GM19438 (cell line): ENCODE measurements around the gene CIB4.

Source experiments
- ATAC-seq: cut with Tn5 transposase; IDR thresholded peaks from one replicate; pipeline ENCODE4 v1.9.1; 2021; ENCODE audit warnings: low read depth; ENCODE audit not compliant: unreplicated experiment

The CIB4 gene

DNA sequence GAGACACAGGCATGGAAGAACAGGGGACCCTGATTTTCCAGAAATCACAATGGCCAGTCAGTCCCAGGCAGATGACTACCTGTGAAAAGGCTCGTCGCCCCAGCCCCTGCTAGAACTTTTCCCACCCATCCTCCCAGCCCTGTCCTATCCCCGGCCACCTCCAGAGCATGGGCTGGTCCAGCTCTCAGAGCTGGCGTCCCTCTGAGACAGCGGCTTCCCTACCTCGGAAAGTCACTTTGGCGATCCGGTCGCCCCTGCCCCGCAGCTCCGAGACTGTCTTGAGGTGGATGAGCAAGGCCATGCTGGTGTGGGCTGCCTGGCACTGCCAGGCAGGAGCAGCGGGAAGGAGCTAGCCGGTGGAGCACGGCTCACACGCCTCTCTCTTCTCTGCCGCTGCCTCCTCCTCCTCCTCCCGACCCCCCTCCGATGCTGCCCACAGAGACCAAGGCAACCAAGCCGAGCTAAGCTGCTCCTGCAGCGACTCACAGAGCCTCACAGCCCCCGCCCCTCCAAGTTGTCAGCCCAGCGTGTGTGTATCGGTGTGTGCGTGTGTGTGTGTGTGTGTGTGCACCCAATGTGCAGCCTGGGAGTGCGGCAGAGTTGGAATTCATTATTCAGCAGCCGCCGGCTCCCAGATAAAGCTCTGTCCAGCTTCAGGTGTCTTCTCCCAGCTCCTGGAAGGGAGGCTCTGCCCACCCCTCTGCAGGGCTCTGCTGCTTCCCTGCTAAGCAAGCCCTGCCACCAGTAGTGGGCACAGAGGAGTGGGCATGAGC is 82.7 kb downstream of the CIB4 start:
- no peak for ATAC-seq

DNA sequence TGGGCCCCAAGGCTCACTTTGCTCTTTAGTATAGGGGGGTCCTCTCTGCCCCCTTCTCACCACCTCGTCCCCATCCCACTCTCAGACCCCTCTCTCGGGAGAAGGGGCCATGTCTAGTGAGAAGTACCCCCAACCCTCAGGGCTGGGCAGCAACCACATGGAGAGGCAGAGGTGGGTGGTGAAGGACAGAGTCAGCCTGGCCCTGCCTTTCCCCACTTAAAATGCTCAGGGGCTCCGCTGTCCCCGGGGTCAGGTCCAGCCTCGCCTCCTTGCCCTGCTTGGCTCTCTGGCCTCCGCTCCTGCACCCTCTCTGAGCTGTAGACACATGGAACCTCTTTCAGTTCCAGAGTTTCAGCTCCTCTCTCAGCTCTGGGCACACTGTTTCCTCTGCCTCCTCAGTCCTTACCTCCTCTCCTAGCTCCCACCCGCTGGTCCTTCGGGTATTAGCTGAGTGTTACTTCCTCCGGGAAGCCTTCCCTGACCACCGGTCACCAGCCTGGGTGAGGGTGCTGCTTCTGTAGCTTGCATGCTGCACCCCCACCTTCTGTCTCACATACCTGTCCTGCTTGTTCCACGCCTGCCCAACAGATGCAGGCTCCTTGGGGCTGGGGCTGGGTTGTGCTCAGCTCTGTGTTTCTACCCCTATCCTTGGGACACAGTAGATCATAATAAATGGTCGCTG is 83.8 kb downstream of the CIB4 start:
- no peak for ATAC-seq

DNA sequence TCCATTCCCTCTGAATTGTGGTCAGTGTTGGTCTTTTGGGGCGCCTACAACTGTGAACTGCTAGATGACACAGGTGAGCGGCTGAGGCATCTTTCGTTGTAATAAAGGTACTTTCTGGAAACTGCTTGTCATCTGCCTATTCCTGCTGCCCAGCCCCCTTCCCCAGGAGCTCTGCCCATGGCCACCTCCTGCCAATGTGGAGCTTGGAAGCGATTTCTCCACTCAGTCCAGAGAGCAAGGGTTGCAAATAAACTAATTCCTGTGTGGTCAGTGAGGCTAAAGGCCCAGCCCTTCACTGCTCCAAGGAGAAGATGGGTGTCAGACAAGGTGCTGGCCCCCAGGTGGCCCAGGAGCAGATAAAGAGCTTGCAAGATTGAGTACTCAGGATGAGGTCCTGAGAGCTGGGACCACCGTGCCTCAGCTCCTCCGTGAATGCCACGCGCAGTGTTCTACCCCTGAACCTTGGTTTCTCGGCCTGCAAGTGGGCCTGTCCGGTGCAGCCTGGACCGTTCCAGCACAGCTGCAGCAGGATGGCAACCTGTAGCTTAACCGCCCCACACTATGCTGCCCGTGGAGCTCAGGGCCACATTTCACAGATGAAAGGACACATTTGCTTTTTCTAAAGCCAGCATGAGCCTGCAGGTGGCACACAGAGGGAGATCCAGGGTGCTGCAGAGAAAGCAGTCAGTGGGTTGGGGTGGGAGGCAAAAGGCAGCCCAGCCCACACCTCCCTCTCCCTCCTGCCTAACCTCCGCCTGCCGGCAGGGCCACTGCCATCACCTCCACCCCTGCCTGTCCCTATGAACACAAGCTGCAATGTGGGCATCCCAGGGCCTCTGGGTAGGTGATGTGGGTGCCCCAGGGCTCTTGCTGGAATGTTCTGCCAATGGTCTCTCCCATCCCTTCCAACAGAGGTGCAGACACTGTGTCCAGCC is 84.6 kb downstream of the CIB4 start:
- ATAC-seq, result no peak

DNA sequence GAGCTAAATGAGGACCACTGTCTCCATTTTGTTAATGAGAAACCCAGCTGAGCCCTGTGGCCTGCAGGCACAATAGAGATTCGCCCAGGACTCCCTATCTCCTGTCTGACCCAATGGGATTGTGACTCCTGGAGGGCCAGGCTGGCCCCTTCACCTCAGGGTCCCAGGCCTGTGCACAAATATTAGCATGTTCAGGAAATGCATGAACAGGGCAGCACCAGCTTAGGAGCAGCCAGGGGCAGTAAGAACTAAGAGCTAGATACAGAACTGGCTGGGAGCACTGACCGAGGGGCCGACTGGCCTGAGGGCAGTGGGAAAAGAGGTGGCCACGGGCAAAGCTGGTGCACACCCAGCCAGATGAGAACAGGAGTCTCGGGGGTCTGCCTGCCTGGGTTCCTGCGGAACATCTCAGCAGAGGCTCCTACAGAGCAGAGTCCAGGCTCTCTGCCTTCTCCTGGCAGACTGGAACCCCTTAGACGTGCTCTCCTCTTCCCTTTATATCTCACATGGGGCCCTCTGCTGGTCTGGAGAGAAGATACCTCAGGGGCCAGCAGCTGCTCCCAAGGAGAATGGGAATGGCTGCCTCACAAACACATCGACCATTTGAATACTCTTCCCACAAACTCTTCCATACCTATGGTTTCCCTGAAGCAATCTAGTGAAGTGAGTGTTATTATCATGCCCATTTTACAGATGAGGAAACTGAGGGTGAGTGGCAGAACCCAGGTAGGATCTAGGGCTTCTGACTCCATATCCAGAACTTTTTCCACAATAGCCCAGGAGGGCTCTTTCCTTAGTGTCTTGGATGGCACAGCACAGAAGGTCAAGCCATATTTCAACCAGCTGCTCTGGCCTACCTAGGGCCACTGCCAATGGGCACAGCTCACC is 85.7 kb downstream of the CIB4 start:
- ATAC-seq, result no peak

DNA sequence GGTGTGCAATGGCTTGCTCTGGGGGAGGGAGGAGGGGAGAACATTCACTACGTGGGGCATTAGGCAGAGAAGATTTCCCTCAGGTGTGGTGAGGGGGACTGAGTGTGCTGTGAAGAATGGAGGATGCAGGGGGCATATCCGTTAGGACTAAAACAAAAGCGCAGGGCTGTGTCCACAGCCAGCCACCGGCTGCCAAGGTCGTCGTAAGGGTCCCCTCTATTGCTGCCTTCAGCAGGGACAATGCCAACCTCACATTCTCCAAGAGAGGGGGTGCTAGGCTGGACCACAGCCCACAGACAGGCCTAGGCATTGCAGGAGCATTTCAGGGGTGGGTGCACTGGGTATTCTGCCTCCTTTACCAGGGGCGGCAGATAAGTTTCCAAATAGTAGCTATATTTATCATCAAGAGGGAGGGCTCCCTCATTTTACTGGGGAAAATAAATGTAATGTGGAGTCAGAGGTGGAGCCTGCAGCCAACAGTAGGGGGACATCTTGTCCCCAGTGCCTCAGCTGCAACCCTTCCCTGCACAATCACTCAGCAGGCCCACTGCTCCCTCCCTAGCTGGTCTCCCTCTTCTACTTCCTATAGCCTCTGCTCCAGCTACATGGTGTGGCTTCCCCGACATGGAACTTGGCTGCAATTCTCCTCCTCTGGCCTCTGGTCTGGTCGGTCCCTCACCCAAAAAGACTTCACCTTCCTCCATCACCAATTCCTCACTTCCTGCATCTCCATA is 88.4 kb downstream of the CIB4 start:
- ATAC-seq, result no peak

DNA sequence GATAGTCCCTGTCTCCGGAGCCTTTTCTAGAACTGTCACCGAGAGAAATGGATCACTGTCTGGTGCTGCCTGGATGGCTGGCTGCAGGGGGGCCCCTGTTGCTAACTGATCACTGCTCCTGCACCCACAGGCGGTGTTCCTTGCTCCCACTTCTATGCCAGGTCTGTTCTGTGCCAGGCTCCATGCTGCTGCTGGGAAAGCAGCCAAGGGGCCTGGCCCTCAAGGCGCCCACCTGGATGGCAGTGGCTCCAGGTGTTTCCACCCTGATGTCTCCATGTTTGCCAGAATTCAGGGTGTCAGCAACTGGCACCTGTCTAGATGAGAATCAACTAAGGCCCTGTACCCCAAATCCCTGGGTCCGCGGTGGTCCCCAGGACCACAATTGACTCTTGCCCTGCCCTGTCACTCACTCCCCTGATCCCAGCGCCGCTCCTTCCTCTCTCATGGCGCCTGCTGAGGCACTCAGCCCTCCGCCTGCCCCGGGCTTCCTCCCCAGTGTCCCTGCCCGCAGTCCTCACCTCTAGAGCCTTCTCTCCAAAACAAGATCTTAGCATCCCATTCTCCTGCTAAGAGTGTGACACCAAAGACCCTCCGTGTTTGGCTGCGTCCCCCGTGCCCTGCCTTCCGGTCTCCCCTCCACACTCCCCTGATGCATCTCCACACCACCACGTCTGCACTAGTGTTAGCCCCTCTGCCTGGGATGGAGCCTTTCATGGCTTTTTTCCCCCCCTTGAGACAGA is 90.7 kb downstream of the CIB4 start:
- ATAC-seq, result no peak

DNA sequence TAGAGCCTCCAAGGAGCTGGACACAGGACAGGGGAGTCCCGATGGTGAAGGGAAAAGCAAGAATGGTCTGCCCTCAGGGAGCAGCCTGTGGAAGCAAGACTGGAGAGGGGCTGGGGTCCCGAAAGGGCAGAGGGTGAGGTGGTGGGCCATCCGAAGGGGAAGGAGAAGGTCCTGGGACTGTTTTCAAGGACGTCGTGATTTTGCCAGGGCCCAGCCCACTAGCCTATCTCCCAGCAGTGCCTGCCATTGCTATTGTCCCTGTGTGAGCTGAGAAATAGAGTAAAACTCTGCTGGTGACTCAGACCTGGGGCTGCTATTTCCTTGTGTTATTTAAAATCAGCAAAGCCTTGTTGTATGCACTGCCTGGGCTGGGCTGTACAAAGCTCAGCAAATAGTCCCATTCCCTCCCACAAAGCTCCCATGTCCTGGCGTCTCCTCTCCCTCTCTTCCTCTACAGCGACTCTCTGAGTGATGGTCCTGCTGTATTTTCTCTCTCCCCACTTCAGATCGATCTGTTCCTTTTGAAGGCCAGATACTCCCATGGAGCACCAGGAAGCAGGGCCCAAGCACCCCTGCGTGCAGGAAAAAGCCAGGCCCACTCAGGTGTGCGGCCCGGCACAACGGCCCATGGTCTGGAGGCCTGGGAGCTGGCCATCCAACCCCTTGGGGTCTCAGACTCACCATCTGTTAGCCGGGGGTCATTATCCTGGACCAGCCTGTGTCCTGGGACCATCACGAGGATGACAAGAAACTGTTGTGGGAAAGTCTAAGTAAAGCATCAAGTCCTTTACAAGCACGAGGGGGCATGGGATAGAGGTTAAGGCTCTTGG is 98.3 kb downstream of the CIB4 start:
- ATAC-seq, result no peak

DNA sequence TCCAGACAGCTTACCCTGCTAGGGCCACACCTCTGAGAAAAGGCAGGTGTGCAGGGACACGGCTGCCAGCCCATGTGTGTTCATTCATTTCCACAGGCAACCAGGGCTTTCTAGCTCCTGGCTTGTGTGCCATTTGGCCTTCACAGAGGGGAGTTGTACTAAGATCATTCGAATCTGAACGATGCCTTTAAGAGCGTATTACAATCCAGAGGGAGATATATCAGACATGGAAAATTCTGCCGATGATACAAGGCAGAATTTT is 99.0 kb downstream of the CIB4 start:
- no peak for ATAC-seq

DNA sequence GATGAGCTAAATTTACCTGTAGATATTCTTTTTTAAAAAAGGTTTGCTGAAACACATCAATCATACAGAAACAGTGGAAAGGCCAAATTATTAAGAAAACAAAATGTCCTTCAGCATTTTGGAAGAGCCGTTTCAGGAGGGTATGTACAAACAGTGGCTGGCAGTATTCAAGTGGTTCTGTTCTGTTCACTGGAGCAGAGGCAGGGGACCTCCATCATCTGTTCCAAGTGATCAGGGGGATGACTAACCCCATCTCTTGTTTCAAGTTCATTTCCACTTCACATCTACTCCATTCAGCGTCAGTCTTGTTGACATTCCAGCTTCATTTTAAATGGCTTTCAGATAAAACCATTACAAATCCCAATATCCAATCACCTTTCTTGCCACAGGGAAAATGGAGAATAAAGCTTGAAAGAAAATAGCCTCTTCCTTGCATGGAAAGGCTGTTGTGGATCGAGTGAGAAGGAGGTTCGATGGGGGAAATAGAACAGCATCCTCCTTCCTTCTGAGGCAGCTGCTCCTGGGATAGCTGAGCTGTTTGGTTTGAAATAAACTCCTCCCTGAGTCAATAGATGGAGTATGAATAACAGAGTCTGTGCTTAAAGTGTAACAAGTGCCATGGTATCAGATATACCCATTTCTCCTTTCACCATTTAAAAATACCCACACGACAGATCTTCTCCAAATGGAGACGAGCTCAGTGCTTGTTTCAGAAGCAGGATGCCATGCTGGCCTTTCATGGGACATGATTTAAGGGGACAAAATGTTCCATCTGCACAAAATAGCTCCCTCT is 99.6 kb downstream of the CIB4 start:
- no peak for ATAC-seq

DNA sequence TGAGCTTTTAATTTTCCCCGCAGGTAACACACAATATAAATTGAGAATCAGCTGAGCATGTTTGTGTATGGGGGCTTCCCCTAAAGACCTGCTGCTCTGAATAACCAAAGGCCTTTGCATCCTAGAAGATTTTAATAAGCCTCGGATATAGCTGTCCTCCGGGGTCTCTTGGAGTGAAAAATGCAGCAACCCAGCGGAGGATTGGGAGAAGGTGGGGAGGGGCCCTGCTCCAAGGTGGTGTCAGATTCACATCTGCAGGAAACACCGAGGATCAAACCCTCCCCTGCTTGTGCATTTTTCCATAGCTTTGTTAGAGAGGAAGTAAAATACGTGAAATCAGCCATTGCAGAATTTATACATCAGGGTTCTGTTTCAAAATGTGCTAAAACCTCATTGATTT is 100.2 kb downstream of the CIB4 start:
- no peak for ATAC-seq

DNA sequence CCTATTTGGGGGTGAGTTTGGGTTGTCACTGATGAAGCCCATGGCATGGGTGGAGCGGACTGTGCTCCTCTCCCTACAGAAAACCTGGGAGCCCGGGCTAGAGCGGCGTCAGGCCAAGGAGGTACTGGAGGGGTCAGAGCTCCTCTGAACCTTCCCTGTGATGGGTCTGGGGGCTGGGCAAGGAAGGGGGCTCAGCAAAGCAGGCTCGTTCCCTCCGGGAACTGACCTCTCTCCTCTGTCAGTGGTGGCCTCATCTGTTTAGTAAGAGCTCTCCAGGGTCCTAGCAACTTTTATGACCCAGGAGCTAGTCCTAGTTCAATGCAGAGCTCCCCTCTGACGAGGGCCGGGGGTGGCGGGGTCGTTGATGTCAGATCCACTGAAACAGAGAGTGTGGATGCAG is 100.9 kb downstream of the CIB4 start:
- no peak for ATAC-seq

DNA sequence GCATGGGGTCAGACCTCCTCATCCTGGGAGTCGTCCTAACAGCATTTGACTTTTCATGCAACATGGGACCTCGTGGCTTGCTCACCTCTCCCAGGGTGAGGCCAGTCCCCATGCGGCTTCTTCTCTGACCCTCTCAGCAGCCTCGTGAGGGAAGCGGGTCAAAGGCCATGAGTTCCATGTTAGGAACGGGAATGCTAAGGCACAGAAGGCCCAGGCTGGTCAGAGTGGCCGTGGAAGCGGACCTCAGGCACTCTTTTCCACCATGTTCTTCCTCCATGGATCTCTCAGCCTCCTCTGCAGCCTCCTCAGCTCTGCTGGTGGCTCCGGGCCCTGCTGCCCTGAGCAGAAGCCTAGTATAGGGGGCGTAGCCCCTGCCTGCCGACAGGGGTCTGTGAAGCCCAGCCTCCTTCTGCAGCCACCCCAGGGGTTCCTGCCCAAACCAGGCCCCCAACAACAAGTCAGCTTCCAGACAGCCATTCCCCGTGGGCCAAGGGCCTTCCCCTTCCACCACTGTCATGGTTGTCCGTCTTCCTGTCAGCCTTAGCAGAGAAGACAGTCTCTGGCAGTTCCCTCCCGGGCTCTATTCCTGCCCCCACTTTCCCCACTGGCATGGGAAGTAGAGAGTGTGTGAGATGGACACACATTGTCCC is 103.2 kb downstream of the CIB4 start:
- ATAC-seq, result no peak

DNA sequence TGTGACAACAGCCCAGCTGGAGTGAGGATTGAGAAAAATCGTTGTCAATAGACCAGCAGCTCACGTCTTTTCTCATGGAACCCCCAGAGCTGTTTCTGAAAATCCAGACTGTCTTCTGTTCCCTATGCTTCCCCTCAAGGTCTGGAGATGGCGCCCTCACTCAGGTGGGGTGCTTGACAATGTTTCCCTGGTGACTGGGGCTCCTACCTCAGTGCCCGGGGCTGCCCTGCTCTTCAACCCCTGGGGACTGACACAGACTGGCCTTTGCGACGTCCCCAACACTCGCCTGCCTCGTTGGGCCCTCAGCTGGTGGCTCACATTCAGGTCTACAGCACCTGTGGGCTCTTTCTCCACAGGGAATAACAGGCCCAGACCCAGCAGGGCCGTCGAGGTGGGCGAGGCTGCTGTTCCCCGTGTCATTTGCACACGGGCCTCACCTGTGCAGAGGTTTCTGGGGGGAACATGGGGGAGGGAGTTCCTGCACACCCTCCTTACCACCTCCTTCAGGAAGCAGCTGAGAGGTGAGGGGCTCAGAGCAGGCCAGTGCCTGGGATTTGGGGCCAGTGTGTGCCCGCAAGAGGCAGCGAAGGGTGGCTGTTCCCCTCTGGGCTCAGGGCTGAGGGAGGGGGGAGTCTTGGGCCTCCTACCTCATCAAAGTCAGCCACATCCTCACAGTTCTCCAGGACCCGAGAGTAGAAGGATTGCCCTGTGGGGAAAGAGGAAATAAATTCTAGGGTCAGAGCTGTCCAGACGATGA is 103.9 kb downstream of the CIB4 start:
- ATAC-seq, result no peak

DNA sequence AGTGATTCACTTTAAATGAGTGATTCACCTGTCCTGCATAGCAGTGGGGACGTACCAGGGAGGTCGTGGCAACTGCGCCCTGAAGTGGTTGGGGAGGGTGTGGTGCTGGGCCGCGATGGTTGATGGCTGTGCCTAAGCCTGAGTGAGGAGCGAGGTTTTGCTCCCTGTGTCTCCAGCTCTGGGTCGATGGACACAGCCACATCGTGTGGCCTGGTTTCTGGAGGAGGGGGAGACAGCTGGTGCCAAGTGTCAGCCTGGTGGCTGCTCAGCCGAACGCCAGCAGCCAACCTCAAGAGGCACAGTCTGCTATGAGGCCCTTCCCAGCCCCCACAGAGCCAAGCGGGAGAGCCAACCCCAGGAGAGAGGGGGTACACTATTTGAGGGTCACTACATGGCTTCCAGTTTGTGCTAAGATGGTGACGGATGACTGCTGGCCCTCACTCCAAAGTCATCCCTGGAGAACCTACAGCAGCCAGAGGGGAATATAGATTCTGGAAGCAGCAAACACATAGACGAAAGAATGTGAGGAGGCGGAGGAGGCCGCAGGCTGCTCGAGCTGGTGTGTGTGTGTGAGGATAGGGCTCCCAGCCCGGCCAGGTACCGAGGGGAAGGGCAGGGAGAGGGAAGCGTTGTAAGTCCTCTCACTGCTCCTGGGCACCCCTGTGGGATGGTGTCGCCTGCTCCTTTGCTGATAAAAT is 104.6 kb downstream of the CIB4 start:
- ATAC-seq, result no peak

DNA sequence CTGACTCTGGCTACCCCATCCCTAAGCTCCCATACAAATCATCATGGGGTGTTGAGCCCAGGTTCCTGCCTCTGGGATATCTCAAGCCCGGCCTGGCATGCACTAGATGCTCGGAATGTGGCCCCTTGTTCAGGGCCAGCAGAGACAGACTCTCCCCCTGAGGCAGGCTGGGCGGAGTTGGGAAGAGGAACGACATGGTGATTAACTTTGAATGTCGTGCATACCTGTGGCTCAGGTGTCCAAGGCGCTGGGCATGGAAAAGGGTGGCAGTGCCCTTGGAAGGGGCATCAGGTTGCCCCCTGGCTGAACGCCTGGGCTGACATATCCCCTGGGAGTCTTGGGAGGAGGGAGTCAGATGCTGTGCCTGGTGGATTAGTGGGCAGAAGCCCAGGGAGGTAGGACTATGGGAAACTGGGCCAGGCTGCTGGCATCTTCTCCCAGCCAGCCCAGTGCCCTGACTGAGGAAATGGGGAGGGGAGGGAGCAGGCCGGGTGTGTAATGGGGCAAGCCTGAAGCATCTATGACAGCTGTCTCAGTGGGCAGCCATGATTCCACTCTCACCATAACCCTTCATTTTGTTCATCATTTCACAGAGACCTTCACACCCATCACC is 105.4 kb downstream of the CIB4 start:
- no peak for ATAC-seq
